Measurements from ENCODE around the gene DNER. TPM values are rescaled to one million over a fixed set of nuclear protein-coding genes. Genes with fewer than 3 reads are reported as not detected.

Gene DNER
- total RNA-seq, 1 donor, result 0.72 TPM

DNA sequence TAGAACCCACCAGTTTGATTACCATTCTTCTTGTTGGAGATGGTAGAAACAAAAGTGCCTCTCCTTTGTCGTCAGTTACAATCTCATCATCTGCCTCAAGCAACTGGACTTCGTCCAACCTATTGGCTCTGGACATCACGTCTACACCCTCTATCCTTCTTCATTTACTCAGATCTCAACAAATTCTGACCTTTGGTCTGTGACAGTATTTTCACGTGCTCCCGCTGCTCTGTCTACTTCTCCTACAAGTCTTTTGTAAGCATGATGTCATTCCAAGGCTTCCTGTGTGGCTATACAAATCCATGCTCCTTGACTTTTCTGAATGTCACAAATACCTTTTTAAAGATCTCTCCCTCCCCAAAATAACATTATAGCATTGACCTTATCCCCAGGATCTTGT is 400.2 kb downstream of the DNER start:
- TF ChIP-seq, protein P1, sequence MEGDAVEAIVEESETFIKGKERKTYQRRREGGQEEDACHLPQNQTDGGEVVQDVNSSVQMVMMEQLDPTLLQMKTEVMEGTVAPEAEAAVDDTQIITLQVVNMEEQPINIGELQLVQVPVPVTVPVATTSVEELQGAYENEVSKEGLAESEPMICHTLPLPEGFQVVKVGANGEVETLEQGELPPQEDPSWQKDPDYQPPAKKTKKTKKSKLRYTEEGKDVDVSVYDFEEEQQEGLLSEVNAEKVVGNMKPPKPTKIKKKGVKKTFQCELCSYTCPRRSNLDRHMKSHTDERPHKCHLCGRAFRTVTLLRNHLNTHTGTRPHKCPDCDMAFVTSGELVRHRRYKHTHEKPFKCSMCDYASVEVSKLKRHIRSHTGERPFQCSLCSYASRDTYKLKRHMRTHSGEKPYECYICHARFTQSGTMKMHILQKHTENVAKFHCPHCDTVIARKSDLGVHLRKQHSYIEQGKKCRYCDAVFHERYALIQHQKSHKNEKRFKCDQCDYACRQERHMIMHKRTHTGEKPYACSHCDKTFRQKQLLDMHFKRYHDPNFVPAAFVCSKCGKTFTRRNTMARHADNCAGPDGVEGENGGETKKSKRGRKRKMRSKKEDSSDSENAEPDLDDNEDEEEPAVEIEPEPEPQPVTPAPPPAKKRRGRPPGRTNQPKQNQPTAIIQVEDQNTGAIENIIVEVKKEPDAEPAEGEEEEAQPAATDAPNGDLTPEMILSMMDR (IDR thresholded peaks at IDR 0.05; ENCODE audit: insufficient read depth, low read length), result no peak
- DNase-seq (ENCODE audit: low read depth), result peak; percentile 29
- no peak overlapping the region for H3K4me3 ChIP-seq (ENCODE audit: low read depth, low read length)

- DNase-seq (ENCODE audit: low read depth), result peak; percentile 95
- TF ChIP-seq, protein P1 (IDR thresholded peaks at IDR 0.05; ENCODE audit: insufficient read depth, low read length), result no peak
- H3K4me3 ChIP-seq (ENCODE audit: low read depth, low read length), result no peak overlapping the region
Observed at GRCh38 chr2:229313591-229313990, 400.8 kb downstream of the DNER start.

Small RNA genes within 50 kb of the gene (small RNA-seq; reads per million reads assigned to genes)
- not detected for gene RNU7-9P

Other genes starting within 250 kb of the DNER start
- gene TRIP12, start 207.5 kb upstream of the DNER start, total RNA-seq (ENCODE audit: low replicate concordance), result 151 and 210 TPM in 2 replicates
- 1.6 and 5.5 TPM in 2 replicates for gene FBXO36, start 207.9 kb upstream of the DNER start, total RNA-seq (ENCODE audit: low replicate concordance)